OCI-LY3 (cell line): ENCODE results near the gene DDX50.
"Not testable (repeated sequence)": the region's sequence is repeated elsewhere in the genome, so short reads cannot be mapped to it uniquely, and the experiment has no call there.

Experiments used
- H2AFZ ChIP-seq: fragments of 200-600, 300-600 bp; shearing (Covaris generic); 2 replicates; pipeline ENCODE4 v1.6.0; 2014; ENCODE audit warnings: antibody characterized with exemption, low read depth, low read length
- H3K27ac ChIP-seq: fragments of 200-600, 300-600 bp; sonication (generic); 2 replicates; pipeline ENCODE4 v1.5.1; 2014; ENCODE audit warnings: mild to moderate bottlenecking, low read length, moderate library complexity, mixed read lengths
- H3K27me3 ChIP-seq: fragments of 200-600, 300-600 bp; sonication (generic); 2 replicates; pipeline ENCODE4 v1.6.1; 2014; ENCODE audit warnings: low read depth, low read length, mixed read lengths
- H3K36me3 ChIP-seq: fragments of 200-600, 300-600 bp; sonication (generic); replicated peaks from 2 replicates; pipeline ENCODE3; 2014; ENCODE audit warnings: low read depth, low read length, mixed read lengths
- H3K4me1 ChIP-seq: fragments of 300-600, 200-600 bp; sonication (generic); 2 replicates; pipeline ENCODE4 v1.6.1; 2014; ENCODE audit warnings: low read length, mixed read lengths
- H3K4me2 ChIP-seq: fragments of 200-600, 300-600 bp; sonication (generic); 2 replicates; pipeline ENCODE4 v1.6.1; 2014; ENCODE audit warnings: low read length, mixed read lengths
- H3K4me3 ChIP-seq: fragments of 300-600, 200-600 bp; sonication (generic); 2 replicates; pipeline ENCODE4 v1.5.1; 2014; ENCODE audit warnings: antibody characterized with exemption, mild to moderate bottlenecking, low read length, moderate library complexity
- H3K79me2 ChIP-seq: fragments of 300-600, 200-600 bp; shearing (Covaris generic); 2 replicates; pipeline ENCODE4 v1.6.1; 2014; ENCODE audit warnings: mild to moderate bottlenecking, low read length, mixed read lengths
- H3K9ac ChIP-seq: fragments of 300-600, 200-600 bp; shearing (Covaris generic); 2 replicates; pipeline ENCODE4 v1.6.0; 2014; ENCODE audit warnings: mild to moderate bottlenecking, low read length, moderate library complexity
- H3K9me3 ChIP-seq: fragments of 200-600, 300-600 bp; shearing (Covaris generic); 2 replicates; pipeline ENCODE4 v1.6.1; 2014; ENCODE audit warnings: low read length, mixed read lengths; ENCODE audit not compliant: insufficient read depth
- H4K20me1 ChIP-seq: fragments of 200-600, 300-600 bp; sonication (generic); 2 replicates; pipeline ENCODE4 v1.6.1; 2016; ENCODE audit warnings: low read length, mixed read lengths; ENCODE audit not compliant: insufficient read depth
- EZH2phosphoT487 ChIP-seq: fragments of 200-600 bp; shearing (Covaris generic); IDR thresholded peaks from 2 replicates; pipeline ENCODE4 v1.6.1; 2018; ENCODE audit warnings: antibody characterized with exemption, mixed run types, low read depth
- TF ChIP-seq, protein P1 (sequence below): fragments of 200-600, 300-600 bp; sonication (generic); IDR thresholded peaks from 2 replicates; pipeline ENCODE4 v1.5.1; 2014; ENCODE audit warnings: antibody characterized with exemption, low read length, low read depth

The DDX50 gene

DNA sequence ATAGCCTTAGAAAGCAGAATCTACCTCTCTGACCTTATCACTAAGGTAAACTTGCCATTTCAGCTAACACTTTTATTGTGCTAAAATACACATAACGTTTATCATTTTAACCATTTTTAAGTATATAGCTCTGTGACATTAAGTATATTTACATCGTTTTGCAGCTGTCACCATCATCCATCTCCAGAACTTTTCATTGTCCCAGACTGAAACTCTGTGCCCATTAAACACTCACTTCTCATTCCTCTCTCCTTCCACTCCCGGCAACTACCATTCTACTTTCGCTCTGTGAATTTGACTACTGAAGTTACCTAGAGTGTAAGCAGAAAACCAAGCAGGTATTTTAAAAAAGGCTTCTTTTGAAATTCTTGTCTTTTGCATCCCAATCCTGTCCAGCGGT lies 1.3 kb downstream of the DDX50 start:
- Histone ChIP-seq H3K36me3 (no peaks in the 10 kb centered on the region), H2AFZ (no peak overlapping the region), H3K9ac (peak overlapping the region; percentile 83; the same call in 1 of the 2 replicates), H3K4me3 (peak overlapping the region; percentile 100), H3K4me2 (peak overlapping the region; percentile 88), H3K79me2 (peaks cover 50% of the 10 kb centered on the region), H3K9me3 (no peaks in the 10 kb centered on the region), H4K20me1 (no peaks in the 10 kb centered on the region), H3K27ac (no peak overlapping the region), H3K27me3 (no peaks in the 10 kb centered on the region), H3K4me1 (peaks cover 13% of the 10 kb centered on the region)
- TF ChIP-seq, protein P1, sequence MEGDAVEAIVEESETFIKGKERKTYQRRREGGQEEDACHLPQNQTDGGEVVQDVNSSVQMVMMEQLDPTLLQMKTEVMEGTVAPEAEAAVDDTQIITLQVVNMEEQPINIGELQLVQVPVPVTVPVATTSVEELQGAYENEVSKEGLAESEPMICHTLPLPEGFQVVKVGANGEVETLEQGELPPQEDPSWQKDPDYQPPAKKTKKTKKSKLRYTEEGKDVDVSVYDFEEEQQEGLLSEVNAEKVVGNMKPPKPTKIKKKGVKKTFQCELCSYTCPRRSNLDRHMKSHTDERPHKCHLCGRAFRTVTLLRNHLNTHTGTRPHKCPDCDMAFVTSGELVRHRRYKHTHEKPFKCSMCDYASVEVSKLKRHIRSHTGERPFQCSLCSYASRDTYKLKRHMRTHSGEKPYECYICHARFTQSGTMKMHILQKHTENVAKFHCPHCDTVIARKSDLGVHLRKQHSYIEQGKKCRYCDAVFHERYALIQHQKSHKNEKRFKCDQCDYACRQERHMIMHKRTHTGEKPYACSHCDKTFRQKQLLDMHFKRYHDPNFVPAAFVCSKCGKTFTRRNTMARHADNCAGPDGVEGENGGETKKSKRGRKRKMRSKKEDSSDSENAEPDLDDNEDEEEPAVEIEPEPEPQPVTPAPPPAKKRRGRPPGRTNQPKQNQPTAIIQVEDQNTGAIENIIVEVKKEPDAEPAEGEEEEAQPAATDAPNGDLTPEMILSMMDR: no peak
- TF ChIP-seq EZH2phosphoT487: no peak

DNA sequence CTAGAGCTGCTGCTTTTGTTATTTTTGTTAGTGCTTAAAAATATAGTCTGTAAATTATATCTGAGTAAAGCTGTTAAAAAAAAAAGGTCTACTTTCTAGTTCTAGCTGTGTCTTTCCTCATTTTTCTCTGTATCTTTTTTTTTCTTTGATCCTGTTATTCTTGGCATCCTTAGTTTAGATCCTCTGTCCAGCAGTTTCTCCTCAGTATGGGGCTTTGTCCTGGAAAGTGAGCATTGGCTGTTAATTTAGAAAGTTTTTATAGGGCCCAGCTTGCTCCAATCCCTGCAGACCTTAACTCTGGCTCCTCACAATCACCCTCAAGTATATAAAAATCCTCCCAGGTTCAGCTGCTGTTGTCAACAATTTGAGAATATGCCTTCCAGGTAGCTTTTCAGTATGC lies 23.5 kb downstream of the DDX50 start:
- H3K4me2 ChIP-seq: no peak overlapping the region
- no peak overlapping the region for H2AFZ ChIP-seq
- no peak overlapping the region for H3K27ac ChIP-seq
- peaks cover 3% of the 10 kb centered on the region; the same call in 1 of the 2 replicates for H3K79me2 ChIP-seq
- no peaks in the 10 kb centered on the region for H3K4me1 ChIP-seq
- H4K20me1 ChIP-seq: no peaks in the 10 kb centered on the region
- H3K36me3 ChIP-seq: peaks cover 10% of the 10 kb centered on the region
- H3K4me3 ChIP-seq: no peak overlapping the region
- TF ChIP-seq EZH2phosphoT487: no peak
- TF ChIP-seq, protein P1: no peak
- no peaks in the 10 kb centered on the region for H3K9me3 ChIP-seq
- H3K27me3 ChIP-seq: no peaks in the 10 kb centered on the region
- H3K9ac ChIP-seq: no peak overlapping the region

DNA sequence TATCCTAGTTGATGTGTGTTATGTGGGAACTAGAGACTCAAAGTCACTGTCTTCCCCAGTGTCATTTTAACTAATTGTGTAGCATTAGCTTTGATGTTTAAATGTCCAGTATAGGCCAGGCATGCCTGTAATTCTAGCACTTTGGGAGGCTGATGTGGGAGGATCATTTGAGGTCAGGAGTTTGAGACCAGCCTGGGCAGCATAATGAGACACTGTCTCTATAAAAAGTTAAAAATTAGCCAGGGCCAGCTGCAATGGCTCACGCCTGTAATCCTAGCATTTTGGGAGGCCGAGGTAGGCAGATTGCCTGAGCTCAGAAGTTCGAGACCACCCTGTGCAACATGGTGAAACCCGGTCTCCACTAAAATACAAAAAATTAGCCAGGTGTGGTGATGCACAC lies 24.4 kb downstream of the DDX50 start:
- Histone ChIP-seq H3K4me2 (no peak overlapping the region), H3K36me3 (peaks cover 12% of the 10 kb centered on the region), H4K20me1 (no peaks in the 10 kb centered on the region), H3K4me1 (no peaks in the 10 kb centered on the region), H3K9me3 (no peaks in the 10 kb centered on the region), H3K79me2 (peaks cover 3% of the 10 kb centered on the region; the same call in 1 of the 2 replicates), H3K4me3 (no peak overlapping the region), H2AFZ (no peak overlapping the region), H3K9ac (no peak overlapping the region), H3K27me3 (no peaks in the 10 kb centered on the region), H3K27ac (no peak overlapping the region)
- no peak for TF ChIP-seq EZH2phosphoT487

DNA sequence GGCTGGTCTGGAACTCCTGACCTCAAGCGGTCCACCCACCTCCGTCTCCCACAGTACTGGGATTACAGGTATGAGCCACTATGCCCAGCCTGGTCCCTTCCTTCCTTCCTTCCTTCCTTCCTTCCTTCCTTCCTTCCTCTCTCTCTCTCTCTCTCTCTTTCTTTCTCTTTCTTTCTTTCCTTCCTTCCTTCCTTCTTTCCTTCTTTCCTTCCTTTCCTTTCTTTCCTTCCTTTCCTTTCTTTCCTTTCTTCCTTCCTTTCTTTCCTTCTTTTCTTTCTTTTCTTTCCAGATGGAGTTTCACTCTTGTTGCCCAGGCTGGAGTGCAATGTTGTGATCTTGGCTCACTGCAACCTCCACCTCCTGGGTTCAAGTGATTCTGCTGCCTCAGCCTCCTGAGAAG lies 28.0 kb downstream of the DDX50 start:
- not testable (repeated sequence) for H3K27ac ChIP-seq, H3K9me3 ChIP-seq, H2AFZ ChIP-seq

DNA sequence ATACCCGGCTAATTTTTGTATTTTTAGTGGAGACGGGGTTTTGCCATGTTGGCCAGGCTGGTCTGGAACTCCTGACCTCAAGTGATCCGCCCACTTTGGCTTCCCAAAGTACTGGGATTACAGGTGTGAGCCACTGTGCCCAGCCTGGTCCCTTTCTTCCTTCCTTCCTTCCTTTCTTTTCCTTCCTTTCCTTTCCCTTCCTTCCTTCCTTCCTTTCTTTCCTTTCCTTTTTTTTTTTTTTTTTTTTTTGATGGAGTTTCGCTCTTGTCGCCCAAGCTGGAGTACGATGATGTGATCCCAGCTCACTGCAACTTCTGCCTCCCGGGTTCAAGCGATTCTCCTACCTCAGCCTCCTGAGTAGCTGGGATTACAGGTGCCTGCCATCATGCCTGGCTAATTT lies 28.8 kb downstream of the DDX50 start:
- not testable (repeated sequence) for H3K27ac ChIP-seq, H2AFZ ChIP-seq, H3K9me3 ChIP-seq, H3K9ac ChIP-seq, H3K4me1 ChIP-seq, H3K27me3 ChIP-seq, H3K36me3 ChIP-seq, H3K79me2 ChIP-seq, H3K4me3 ChIP-seq, H4K20me1 ChIP-seq, H3K4me2 ChIP-seq

More for the DNA sequence above, 28.0 kb downstream of the DDX50 start:
- not testable (repeated sequence) for H3K36me3 ChIP-seq, H3K9ac ChIP-seq, H3K79me2 ChIP-seq, H3K4me2 ChIP-seq, H3K27me3 ChIP-seq, H4K20me1 ChIP-seq, H3K4me3 ChIP-seq, H3K4me1 ChIP-seq

DNA sequence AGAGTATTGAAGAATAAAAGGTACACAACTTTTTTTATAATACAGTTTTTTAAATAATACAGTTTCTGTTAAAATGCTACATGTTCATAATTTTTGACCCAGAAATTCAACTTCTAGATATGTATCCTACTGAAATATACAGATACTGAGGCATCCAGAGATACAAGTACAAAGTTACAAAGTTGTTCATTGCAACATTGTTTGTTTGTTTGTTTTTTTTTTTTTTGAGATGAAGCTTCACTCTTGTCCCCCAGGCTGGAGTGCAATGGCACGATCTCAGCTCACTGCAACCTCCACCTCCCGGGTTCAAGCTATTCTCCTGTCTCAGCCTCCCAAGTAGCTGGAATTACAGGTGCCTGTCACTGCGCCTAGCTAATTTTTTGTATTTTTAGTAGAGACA lies 31.7 kb downstream of the DDX50 start:
- not testable (repeated sequence) for H3K4me1 ChIP-seq, H3K27me3 ChIP-seq, H3K4me3 ChIP-seq, H3K9me3 ChIP-seq, H4K20me1 ChIP-seq, H2AFZ ChIP-seq, H3K9ac ChIP-seq, H3K79me2 ChIP-seq, H3K27ac ChIP-seq, H3K4me2 ChIP-seq
- H3K36me3 ChIP-seq: peaks cover 12% of the 10 kb centered on the region
